Thyroid gland (tissue), 4 donors: Measurements from ENCODE around the gene NOS1AP.

ENCODE experiments used
- POLR2A ChIP-seq, 2 donors: fragments of 450-650 bp; IDR thresholded peaks; one replicate each; pipeline ENCODE4 v1.6.1; 2017; ENCODE audit warnings: antibody characterized with exemption in 2 of 2, mild to moderate bottlenecking in 2 of 2, moderate library complexity in 1 of 2
- TF ChIP-seq, protein P1 (sequence below), 6 experiments: fragments of 200-600 bp in 3 of 6; fragments of 450-650 bp in 3 of 6; sonication (generic) in 3 of 6; IDR thresholded peaks; one replicate each; pipeline ENCODE4 v1.5.1; 2016 to 2019; ENCODE audit warnings: antibody characterized with exemption in 6 of 6, mild to moderate bottlenecking in 2 of 6, inconsistent platforms in 1 of 6, moderate library complexity in 1 of 6

DNA sequence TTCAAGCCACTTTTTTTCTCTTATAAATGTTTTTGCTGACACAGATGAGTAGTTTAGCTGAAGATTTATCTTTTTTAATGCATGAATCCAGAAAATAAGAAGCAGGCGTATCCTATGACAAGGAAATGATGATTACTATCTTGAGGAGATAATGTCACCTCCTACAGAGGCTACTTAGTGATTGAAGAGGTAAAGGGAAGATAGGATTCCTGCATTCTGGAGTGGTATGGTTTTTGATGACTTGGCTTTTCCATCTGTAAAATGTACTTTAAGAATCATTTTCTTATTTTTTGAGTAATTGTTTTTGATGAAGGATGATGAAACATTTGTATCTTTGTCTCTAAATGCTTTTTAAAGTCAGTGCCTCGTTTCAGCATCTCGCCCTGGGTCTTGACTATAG lies 184.3 kb downstream of the NOS1AP start:
- TF ChIP-seq, protein P1, sequence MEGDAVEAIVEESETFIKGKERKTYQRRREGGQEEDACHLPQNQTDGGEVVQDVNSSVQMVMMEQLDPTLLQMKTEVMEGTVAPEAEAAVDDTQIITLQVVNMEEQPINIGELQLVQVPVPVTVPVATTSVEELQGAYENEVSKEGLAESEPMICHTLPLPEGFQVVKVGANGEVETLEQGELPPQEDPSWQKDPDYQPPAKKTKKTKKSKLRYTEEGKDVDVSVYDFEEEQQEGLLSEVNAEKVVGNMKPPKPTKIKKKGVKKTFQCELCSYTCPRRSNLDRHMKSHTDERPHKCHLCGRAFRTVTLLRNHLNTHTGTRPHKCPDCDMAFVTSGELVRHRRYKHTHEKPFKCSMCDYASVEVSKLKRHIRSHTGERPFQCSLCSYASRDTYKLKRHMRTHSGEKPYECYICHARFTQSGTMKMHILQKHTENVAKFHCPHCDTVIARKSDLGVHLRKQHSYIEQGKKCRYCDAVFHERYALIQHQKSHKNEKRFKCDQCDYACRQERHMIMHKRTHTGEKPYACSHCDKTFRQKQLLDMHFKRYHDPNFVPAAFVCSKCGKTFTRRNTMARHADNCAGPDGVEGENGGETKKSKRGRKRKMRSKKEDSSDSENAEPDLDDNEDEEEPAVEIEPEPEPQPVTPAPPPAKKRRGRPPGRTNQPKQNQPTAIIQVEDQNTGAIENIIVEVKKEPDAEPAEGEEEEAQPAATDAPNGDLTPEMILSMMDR (IDR thresholded peaks at IDR 0.05): no peak
- no peak for TF ChIP-seq POLR2A (IDR thresholded peaks at IDR 0.05)
